AG10803 (cell line): Measurements from ENCODE around the gene ARHGEF28.

Source experiments
- DNase-seq: peaks from one replicate; pipeline ENCODE4 v3.0.0; 2010; ENCODE audit warnings: low read depth
- H3K4me3 ChIP-seq: 2 replicates; pipeline ENCODE4 v1.5.1; 2011; ENCODE audit warnings: mild to moderate bottlenecking, low read length, control low read depth
- TF ChIP-seq, protein P1 (sequence below): conservative IDR thresholded peaks from 2 replicates; pipeline ENCODE4 v1.5.1; 2011; ENCODE audit warnings: mild to moderate bottlenecking, low read length, control low read depth, inconsistent platforms

The ARHGEF28 gene

GRCh38 chr5:73791389-73791788, 165.4 kb downstream of the ARHGEF28 start:
- DNase-seq: no peak
- TF ChIP-seq, protein P1, sequence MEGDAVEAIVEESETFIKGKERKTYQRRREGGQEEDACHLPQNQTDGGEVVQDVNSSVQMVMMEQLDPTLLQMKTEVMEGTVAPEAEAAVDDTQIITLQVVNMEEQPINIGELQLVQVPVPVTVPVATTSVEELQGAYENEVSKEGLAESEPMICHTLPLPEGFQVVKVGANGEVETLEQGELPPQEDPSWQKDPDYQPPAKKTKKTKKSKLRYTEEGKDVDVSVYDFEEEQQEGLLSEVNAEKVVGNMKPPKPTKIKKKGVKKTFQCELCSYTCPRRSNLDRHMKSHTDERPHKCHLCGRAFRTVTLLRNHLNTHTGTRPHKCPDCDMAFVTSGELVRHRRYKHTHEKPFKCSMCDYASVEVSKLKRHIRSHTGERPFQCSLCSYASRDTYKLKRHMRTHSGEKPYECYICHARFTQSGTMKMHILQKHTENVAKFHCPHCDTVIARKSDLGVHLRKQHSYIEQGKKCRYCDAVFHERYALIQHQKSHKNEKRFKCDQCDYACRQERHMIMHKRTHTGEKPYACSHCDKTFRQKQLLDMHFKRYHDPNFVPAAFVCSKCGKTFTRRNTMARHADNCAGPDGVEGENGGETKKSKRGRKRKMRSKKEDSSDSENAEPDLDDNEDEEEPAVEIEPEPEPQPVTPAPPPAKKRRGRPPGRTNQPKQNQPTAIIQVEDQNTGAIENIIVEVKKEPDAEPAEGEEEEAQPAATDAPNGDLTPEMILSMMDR: no peak
- no peak overlapping the region for H3K4me3 ChIP-seq

GRCh38 chr5:73792687-73793320, 166.8 kb downstream of the ARHGEF28 start:
- no peak overlapping the region for H3K4me3 ChIP-seq
- TF ChIP-seq, protein P1: peak; percentile 100
- peak; percentile 66 for DNase-seq

DNA sequence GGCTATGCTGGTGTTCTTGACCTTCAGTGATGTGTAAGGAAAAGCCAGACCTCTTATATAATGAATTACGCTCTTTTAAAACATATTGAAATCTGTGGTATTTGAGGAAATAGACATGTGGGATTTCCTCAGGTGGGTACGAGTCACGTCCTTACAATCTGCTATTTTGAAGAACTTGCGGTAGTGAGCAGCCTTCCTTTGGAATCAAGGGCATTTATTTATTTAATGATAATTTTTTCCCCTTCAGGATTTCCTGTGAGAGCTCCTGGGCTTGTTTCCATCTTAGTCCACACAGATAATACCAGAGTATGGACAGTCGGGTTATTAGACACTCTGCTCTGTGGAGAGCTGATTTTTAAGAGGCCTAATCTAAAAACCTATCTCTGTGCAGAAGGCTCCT, 167.9 kb downstream of the ARHGEF28 start:
- DNase-seq: no peak
- TF ChIP-seq, protein P1: no peak
- H3K4me3 ChIP-seq: no peak overlapping the region

DNA sequence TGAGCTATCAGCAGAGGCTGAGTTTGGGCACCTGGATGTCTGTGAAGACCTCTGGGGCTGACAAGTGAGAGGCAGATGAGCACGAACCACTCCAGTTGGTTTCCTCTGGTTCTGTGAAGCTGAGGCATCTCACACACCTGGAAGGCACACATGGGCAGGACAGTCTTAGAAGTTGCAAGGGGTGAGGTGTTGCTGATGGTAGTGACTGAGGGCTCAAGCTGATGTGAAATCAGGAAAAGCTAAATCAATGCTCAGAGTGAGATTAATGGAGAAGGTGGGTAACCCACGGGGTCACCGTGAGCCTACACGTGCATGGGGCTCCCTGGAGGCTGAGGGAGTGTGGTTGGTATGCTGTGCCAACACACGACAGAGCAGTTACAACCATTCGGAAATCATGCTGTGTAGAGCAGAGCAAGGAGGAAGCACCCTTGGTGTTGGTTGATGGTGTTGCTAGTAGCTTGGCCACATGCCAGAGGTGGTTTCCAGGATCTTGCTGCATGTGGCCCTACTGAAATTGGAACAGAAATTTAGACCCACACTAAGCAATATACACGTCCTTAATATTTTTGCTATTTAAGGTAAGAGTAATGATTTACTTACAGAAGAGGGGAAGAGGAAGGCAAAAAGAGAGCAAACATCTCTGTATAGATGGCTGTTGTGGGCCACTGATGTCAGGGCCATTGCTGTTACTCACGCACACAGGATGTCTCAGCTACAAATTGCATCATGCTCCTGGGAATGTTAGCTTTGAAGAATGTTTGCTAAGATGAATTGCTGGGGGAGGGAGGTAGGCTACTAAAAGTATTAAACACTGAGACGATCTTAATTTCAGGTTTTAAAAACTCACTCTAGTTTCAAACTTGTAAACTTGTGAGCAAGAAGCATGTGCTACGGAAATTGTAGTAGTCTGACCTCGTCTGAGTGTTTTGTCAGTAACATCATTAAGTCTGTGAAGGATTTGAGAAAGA, 170.5 kb downstream of the ARHGEF28 start:
- TF ChIP-seq, protein P1: no peak
- DNase-seq: peak; percentile 96
- no peak overlapping the region for H3K4me3 ChIP-seq

- peak; percentile 47 for DNase-seq
- no peak overlapping the region for H3K4me3 ChIP-seq
- TF ChIP-seq, protein P1: no peak
Observed at GRCh38 chr5:73797132-73797510, 171.1 kb downstream of the ARHGEF28 start.

DNA sequence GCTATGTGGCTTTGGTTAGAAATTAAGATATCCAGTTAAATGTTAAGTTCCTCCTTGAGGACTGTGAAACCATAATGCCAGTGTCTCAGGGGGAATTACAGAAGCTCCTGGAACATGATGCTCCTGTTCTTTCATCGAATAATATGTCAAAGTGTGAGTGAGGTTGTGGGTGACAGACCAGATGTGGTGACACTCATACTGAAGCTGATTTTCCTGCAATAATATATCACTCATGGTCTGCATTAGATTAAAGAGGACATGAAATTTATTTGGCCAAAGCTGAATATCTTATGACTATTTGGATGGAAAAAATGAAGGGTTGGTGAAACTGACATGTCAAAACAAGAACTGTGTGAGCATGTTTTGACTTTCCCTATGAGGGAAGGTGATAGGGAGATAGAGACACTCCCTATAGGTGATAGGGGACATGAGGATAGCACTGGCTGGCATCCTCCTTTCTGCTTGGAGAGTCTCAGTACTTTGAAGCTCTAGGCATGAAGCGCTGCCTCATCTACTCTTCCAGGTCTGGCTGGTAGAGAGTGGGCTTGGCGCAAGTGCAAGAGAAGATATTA, 173.5 kb downstream of the ARHGEF28 start:
- no peak for DNase-seq
- TF ChIP-seq, protein P1: no peak
- no peak overlapping the region for H3K4me3 ChIP-seq
